GM19238 (cell line): ENCODE measurements around the gene RASAL1.

Experiments
- DNase-seq: peaks from one replicate; pipeline ENCODE4 v3.0.0; 2011; ENCODE audit warnings: low spot score; ENCODE audit not compliant: insufficient read length

RASAL1 gene, protein sequence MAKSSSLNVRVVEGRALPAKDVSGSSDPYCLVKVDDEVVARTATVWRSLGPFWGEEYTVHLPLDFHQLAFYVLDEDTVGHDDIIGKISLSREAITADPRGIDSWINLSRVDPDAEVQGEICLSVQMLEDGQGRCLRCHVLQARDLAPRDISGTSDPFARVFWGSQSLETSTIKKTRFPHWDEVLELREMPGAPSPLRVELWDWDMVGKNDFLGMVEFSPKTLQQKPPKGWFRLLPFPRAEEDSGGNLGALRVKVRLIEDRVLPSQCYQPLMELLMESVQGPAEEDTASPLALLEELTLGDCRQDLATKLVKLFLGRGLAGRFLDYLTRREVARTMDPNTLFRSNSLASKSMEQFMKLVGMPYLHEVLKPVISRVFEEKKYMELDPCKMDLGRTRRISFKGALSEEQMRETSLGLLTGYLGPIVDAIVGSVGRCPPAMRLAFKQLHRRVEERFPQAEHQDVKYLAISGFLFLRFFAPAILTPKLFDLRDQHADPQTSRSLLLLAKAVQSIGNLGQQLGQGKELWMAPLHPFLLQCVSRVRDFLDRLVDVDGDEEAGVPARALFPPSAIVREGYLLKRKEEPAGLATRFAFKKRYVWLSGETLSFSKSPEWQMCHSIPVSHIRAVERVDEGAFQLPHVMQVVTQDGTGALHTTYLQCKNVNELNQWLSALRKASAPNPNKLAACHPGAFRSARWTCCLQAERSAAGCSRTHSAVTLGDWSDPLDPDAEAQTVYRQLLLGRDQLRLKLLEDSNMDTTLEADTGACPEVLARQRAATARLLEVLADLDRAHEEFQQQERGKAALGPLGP

GRCh38 chr12:113135178-113136127 lies at the start of gene RASAL1:
Gene RASAL1 (minus strand): TSS chr12:113135761. CDS start chr12:113135462, 299 bp downstream.
- DNase-seq, result peak; percentile 47

DNA sequence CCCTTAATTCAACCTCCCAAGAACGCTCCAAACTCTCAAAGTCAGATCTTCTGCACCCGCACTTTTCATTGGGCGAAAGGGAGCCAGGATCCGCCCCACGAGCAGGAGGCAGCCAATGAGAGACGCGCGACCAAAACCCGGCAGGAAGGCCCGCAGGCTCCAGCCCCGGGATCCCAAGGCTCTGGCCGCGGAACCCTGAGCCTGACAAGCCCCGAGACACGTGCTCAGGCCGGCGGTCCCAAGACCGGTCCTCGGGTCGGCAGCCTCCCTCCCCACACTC lies 49.3 kb upstream of the RASAL1 start:
- DNase-seq, result peak; percentile 88

GRCh38 chr12:113184098-113184899 lies 48.7 kb upstream of the RASAL1 start:
- no peak for DNase-seq

GRCh38 chr12:113183030-113183589 lies 47.5 kb upstream of the RASAL1 start:
- DNase-seq, result no peak

GRCh38 chr12:113181975-113182374 lies 46.4 kb upstream of the RASAL1 start:
- no peak for DNase-seq

- no peak for DNase-seq
Measured at GRCh38 chr12:113180333-113180732, 44.8 kb upstream of the RASAL1 start.

DNA sequence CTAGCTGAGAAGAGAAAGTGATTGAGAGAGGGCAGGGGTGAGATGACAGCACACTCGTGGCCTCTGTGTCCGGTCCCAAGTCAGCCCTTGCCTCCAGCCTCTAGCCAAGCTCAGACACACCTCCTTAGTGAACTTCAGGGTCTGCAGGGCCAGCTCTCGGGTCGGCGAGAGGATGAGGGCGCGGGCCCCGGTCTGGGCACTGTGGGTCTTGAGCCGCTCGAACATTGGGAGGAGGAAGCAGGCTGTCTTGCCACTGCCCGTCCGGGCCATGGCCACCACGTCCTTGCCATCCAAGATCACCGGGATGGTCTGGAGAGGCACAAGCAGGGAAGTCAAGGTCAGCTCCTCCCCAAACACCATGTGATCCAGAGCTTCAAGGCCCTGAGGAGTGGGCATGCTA lies 43.5 kb upstream of the RASAL1 start:
- no peak for DNase-seq

DNA sequence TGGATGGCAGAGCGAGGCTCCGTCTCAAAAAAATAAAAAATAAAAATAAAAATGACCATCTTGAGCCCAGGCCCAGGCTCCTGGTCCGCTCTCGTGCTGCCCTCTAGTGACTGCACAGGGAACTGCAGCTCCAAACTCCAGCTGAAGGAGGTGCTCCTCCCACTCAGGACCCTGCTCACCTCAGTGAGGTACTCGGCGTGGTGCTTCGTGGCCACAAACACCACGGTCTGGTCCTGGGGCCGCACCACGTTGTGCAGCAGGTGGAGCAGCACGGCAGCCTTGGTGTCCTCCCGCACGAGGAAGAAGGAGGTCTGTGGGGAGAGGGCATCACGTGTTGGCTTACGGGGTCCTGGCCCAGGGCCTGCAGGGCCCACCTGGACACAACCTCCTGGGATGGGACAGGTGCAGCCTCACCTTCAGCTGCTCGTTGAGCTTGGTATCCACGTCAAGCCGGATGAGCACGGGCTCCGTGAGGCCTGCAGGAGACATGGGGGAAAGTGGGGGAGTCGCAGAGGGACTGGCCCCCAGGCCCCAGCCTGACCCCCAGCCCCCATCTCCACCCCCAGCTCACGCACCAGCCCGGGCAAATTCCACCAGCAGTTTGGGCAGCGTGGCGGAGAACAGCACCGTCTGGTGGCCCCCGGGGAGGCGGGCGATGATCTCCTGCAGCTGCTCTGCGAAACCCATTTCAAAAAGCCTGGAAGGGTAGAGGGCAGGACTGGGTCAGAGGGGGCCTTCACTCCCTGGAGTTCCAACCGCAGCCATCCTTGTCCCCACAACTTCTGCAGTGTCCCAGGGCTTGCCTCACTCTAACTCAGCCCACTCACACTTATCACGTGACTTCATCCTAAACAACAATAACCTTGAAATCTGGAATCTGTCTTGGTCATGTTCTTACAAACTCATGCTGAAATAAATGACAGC lies 39.2 kb upstream of the RASAL1 start:
- DNase-seq, result peak; percentile 85

- peak; percentile 50 for DNase-seq
Measured at GRCh38 chr12:113173081-113173698, 37.6 kb upstream of the RASAL1 start.

DNA sequence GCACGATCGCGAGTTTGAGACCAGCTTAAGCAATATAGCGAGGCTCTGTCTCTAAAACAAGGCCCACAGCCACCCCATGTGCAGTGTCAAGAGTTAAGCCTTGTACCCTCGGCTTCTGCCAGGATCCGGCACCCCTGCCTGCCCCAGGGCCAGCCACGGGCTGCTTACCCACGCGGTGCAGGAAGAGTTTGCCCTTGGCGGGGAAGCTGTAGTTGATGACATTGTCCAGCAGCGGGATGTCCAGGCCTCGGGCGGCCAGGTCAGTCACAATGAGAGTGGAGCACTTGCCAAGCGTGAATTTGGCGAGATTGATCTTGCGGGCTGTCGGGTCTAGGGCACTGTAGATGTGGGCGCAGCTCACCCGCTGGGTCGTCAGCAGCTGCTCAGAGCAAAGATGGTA lies 36.6 kb upstream of the RASAL1 start:
- DNase-seq, result no peak

DNA sequence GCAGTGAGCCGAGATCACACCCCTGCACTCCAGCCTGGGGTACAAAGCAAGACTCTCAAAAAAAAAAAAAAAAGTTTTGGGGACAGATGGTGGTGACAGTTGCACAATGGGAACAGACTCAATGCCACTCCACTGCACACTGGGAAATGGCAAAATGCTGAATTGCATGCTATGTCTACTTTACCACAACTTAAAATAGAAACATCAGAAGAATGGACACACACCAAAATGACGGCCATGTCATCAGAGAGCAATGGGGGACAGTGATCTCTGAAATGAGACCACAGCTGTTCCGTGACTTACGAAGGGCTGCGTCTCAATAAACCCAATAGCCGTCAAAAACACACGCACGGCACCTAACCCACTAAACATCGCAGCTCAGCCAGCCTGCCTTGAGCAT lies 36.0 kb upstream of the RASAL1 start:
- DNase-seq, result no peak

DNA sequence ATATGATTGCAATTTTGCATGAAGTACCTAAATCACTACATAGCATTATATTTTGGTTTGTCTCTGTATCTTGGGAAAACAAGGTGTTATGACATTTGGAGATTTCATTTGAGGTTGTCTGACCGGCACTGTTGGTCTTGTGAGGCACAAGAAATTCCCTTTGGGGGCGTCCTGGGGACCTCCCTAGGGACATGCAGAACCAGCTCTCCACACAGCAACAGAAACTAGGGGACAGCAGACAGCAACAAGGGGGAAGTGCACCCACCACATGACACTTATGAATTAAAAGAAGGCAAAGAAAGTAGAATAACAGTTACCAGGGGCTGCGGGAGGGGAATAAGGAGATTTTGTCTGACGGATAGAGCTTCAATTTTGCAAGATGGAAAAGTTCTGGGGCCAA lies 35.4 kb upstream of the RASAL1 start:
- DNase-seq, result no peak

- DNase-seq, result no peak
Measured at GRCh38 chr12:113170457-113170856, 34.9 kb upstream of the RASAL1 start.

DNA sequence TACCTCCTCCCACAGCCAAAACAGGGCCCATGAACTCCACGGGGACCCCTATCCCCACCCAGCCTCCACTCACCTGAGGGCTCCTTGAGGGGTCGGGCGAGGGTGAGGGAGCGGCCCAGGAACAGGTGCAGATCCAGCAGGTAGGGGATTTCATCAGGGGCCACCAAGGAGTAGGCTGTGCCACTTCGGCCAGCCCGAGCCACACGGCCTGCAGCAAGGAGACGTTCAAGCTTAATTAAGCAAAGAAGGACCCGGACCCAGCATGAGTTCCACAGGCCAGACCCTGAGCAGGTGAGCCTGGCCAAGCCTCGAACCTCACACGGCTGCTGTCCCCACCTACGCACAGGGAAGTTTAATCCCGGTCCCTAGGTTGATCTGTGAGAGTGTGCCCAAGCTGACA lies 34.1 kb upstream of the RASAL1 start:
- DNase-seq, result no peak

GRCh38 chr12:113167868-113168267 lies 32.3 kb upstream of the RASAL1 start:
- no peak for DNase-seq

DNA sequence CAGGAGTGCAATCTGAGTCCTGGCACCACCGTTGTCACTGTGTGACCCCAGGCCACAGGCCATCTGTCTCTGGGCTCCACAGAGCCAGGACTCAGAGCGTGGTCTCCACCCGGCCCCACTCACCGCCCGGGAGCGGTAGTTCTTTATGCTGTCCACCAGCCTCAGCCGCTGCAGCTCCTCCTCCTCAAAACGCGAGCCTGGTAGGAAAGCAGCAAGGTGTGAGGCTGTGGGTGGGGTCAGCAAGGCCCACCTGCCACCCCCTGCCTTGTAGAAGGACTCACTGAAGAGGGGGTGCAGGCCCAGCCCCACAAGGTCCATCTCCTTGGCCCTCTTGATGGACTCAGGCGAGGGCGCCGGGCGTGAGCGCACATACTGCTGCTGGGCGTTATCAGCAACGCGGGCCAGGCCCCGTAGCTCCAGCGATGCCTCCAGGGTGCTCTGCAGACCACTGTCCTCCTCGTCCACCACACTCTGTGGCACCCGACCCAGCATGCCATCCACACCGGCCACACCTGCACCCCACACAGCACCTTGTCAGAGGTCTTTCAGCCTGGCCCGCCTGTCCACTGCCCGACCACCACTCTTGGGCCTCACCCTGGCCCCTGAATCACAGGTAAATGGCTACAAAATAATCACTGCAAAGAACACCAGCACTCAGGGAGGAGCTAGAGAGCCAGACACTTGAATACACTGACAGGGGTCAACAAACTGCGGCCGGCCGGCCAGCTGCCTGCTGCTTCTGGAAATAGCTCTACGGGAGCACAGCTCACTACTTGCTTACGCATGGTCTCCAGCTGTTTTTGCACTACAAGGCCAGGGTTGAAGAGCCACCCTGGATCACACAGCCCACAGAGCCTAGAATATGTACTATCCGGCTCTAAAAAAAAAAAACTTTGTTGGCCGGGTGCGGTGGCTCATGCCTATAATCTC lies 30.2 kb upstream of the RASAL1 start:
- no peak for DNase-seq

DNA sequence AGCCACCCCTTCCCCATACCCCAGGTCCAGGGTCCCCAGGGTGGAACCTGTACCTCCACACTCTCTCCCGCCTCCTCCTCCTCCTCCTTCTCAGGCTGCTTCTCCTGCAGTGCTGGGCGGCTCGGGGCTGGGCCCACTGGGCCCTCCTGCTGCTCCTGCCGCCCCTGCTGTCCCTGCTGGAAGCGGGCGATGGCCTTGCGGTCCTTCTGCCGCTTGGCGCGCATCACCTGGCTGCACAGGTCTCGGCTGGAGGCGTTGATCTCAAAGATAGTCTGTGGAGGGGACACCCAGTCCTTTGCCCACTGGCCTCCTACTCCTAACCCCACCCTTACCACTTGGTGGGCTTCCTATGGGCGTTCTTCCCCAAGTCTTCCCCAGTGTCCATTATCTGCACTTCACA lies 28.5 kb upstream of the RASAL1 start:
- no peak for DNase-seq

- no peak for DNase-seq
Measured at GRCh38 chr12:113163030-113163360, 27.4 kb upstream of the RASAL1 start.
